LNCaP clone FGC (cell line): Measurements from ENCODE around the gene PLXNC1.

Source experiments
- DNase-seq: peaks from one replicate; pipeline ENCODE4 v3.0.0-alpha.2; 2011; ENCODE audit warnings: low read depth
- H3K4me3 ChIP-seq: 2 replicates; pipeline ENCODE4 v1.5.1; 2011; ENCODE audit warnings: mild to moderate bottlenecking, low read depth, low read length, control low read depth
- TF ChIP-seq, protein P1 (sequence below): IDR thresholded peaks from 2 replicates; pipeline ENCODE4 v1.5.1; 2012; ENCODE audit warnings: mild to moderate bottlenecking; ENCODE audit not compliant: control insufficient read depth, insufficient read depth; ENCODE audit errors: extremely low read depth

The PLXNC1 gene

GRCh38 chr12:94240171-94240570 lies 91.8 kb downstream of the PLXNC1 start:
- no peak for DNase-seq
- no peak overlapping the region for H3K4me3 ChIP-seq
- TF ChIP-seq, protein P1, sequence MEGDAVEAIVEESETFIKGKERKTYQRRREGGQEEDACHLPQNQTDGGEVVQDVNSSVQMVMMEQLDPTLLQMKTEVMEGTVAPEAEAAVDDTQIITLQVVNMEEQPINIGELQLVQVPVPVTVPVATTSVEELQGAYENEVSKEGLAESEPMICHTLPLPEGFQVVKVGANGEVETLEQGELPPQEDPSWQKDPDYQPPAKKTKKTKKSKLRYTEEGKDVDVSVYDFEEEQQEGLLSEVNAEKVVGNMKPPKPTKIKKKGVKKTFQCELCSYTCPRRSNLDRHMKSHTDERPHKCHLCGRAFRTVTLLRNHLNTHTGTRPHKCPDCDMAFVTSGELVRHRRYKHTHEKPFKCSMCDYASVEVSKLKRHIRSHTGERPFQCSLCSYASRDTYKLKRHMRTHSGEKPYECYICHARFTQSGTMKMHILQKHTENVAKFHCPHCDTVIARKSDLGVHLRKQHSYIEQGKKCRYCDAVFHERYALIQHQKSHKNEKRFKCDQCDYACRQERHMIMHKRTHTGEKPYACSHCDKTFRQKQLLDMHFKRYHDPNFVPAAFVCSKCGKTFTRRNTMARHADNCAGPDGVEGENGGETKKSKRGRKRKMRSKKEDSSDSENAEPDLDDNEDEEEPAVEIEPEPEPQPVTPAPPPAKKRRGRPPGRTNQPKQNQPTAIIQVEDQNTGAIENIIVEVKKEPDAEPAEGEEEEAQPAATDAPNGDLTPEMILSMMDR = no peak

- H3K4me3 ChIP-seq = no peak overlapping the region
- DNase-seq = no peak
- TF ChIP-seq, protein P1 = no peak
Observed at GRCh38 chr12:94242901-94243300, 94.5 kb downstream of the PLXNC1 start.

DNA sequence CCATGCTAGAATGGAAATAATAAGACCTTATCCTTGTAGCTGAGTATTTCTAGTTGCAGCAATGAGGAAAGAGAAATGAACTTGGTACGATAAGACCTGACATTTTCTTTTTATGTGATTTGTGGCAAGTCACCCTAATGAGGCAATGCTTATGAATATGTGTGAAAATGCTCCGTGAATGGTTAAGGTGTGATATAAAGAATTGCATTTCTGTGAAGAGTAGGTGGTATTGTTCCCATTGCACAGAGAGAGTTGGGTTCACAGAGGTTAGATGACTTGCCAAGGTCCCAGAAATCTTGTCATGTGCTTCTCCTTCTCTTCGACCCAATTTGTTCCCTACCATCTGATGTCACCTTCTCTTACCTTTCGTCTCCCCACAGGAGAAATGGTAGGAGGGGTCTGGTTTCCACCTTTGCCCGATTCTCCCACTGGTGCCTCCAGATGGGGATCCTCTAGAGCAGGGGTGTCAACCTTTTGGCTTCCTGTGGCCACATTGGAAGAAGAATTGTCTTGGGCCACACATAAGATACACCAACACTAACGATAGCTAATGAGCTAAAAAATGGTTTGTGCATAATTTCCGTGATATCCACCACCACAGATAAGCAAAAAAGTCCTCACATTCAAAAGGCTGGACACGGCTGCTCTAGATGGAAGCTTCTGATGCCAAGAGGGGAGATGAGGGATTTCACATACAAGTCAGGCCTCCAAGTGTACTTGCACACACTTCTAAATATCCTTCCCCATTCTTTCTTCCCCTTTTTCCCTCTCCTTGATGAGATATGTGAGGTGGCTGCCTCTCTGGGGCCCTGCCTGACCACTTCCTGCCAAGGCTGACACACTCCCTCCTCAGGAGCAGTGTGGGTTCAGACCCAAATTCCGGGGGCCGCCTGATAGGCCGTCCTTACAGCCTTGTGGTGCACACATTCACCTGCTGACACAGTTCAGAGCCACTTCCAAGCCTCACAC lies 96.1 kb downstream of the PLXNC1 start:
- TF ChIP-seq, protein P1 = no peak
- DNase-seq = no peak
- no peak overlapping the region for H3K4me3 ChIP-seq

GRCh38 chr12:94245631-94246383 lies 97.4 kb downstream of the PLXNC1 start:
- DNase-seq = no peak
- no peak overlapping the region for H3K4me3 ChIP-seq
- TF ChIP-seq, protein P1 = no peak

DNA sequence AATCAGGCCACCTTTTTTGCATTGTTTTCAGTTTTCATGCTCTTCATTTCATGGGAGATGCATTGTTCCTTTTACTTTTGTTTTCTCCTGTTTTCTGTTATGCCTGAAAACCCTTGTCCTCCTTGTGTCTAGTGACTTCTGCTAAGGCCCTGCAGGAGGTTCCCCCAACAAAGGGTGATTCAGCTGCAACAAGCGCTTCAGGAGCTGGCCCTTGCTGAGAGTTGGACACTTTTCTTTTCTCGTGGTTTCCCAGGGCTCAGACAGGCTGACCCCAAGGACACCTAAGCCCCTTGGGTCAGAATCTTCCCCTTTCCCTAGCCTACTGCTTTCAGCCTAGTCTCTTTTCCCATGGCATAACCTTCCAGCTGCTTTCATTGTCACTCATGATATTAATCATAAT lies 98.9 kb downstream of the PLXNC1 start:
- TF ChIP-seq, protein P1 = no peak
- no peak overlapping the region for H3K4me3 ChIP-seq
- DNase-seq = no peak

DNA sequence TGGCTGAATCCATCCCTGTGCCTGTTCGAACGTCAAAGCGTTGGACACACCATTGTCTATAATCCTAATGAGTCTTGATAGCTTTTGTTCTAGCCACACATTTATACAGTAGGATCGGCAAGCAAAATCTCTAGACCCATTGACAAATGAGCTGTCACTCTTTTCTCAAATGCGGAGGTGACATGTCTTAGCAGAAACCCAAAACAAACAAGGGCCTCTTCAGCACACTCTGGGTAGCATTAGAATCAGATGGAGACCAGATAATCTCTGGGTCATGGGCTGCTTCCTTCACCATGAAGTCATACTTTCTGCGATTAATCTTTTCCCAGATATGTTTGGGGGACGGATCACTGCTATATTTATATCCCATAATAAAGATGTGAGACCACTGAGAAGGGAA lies 100.2 kb downstream of the PLXNC1 start:
- DNase-seq = no peak
- TF ChIP-seq, protein P1 = no peak
- no peak overlapping the region for H3K4me3 ChIP-seq

DNA sequence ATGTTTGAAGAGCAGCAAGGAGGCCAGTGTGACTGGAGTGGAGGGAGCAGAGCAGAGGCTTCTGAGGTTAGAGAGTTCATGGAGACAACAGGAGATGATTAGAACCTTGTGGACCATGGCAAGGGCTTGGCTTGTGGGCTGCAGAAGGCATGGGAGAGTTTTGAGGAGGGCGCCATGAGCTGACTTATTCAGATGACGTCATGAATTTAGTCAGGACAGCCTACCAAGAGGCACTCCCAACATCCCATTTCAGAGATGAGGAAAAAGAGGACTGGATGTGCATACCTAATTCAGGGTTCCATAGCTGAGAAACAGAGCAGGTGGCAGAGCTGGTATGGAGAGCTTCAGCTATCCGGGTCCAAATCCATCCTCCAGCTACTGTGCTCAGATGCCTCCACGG lies 101.8 kb downstream of the PLXNC1 start:
- TF ChIP-seq, protein P1 = no peak

More for the DNA sequence above, 101.8 kb downstream of the PLXNC1 start:
- no peak overlapping the region for H3K4me3 ChIP-seq
- DNase-seq = no peak
